Measurements from ENCODE around the gene TNIK.

DNA sequence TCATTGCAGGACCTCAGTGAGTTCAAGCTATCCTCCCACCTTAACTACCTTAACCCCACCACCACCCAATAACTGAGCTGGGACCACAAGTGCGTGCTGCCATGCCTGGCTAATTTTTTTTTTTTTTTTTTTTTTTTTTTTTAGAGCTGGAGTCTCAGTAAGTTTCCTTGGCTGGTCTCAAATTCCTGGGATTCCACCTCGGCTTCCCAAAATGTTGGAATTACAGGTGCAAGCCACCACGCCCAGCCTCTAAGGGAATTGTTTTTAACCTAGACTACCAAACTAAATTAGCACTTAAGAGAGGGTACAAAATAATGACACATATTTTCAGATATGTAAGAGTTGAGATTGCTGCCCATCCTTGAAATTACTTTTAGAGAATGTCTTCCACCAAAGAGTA is 4.3 kb upstream of the TNIK start:
- no peak for TF ChIP-seq POLR2A (IDR thresholded peaks at IDR 0.05; ENCODE audit: low read depth)
- TF ChIP-seq, protein P1, sequence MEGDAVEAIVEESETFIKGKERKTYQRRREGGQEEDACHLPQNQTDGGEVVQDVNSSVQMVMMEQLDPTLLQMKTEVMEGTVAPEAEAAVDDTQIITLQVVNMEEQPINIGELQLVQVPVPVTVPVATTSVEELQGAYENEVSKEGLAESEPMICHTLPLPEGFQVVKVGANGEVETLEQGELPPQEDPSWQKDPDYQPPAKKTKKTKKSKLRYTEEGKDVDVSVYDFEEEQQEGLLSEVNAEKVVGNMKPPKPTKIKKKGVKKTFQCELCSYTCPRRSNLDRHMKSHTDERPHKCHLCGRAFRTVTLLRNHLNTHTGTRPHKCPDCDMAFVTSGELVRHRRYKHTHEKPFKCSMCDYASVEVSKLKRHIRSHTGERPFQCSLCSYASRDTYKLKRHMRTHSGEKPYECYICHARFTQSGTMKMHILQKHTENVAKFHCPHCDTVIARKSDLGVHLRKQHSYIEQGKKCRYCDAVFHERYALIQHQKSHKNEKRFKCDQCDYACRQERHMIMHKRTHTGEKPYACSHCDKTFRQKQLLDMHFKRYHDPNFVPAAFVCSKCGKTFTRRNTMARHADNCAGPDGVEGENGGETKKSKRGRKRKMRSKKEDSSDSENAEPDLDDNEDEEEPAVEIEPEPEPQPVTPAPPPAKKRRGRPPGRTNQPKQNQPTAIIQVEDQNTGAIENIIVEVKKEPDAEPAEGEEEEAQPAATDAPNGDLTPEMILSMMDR (IDR thresholded peaks at IDR 0.05) = no peak

Measured in esophagus muscularis mucosa (tissue), 3 donors.